GM18526 (cell line): Measurements from ENCODE around the gene CDC20.

Source experiments
- POLR2A ChIP-seq: IDR thresholded peaks from 3 replicates; pipeline ENCODE4 v1.6.1; 2011; ENCODE audit not compliant: insufficient read length; ENCODE audit errors: extremely low read depth

The CDC20 gene

DNA sequence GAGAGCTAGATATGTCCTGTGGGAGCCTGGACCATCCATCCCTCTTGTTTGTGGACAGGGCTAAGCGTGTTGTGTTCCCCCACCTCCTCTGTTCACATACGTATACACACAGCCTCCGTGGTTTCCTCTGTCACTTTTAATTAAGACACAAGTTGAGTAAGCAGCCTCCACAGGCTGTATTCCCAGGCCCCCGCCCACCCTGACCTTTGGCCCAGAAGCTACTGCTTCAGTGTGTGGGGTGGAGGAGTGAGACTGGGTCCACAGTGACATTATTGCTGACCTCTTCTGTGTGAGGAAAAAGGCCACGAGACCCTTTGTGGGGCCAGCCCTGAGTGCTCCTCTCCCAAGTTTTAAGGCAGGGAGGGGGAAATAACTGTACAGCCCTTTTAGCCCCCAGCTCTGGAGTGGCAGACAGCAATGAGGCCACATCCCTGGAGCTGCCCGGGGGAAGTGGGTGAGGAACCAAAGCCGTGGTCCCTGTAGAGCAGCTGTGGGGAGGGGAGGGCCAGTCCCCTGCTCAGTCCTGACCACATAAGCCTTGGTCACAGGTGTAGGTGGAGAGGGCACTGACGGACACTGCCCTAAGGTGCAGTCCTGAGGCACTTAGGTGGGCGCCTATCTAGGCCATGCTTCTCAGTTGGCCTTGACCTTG is 4.6 kb downstream of the CDC20 start:
- no peak for TF ChIP-seq POLR2A

DNA sequence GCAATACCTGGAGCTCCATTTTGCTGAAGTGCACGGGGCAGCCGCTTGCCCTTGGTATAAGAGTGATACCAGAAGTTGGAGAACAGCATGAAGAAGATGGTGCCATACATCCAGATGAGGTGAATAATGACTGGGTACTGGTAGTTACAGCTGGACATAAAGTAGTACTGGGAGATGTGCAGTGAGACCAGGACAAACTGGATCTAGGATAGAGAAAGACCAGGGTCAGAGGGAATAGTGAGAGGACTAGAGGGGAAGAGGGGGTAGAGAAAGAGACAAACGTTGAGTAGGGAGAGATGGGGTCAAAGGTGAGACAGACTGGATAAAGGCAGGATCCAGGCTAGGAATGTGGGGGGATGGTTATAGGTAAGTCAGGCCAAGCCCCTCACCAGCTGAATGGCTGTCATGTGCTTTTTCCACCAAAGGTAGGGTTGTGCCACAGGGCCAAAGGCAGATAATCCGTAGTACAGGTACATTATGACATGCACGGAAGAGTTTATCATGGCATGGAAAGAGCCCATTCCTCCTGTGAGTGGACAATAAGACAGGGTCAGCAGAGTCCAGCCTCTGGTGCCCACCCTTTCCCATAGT is 5.2 kb downstream of the CDC20 start:
- TF ChIP-seq POLR2A = no peak

DNA sequence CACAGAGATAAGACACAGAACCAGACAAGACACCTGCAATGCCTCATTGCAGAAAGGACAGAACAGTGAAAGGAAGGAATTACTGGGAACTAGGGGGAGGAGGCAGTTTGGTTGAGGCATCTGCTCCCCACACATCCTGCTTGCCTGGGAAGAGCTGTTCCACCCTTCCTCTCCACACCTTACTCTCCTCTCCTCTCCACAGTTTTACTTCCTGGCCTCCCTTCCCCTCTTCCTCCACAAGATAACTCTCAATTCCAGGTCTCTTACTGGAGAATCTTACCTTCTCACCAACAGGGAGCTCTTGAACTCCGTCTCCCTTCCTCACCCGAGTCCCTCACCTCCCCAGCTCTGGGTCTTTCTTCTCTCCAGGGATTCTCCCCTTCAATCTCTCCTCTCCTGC is 6.9 kb downstream of the CDC20 start:
- TF ChIP-seq POLR2A = no peak

DNA sequence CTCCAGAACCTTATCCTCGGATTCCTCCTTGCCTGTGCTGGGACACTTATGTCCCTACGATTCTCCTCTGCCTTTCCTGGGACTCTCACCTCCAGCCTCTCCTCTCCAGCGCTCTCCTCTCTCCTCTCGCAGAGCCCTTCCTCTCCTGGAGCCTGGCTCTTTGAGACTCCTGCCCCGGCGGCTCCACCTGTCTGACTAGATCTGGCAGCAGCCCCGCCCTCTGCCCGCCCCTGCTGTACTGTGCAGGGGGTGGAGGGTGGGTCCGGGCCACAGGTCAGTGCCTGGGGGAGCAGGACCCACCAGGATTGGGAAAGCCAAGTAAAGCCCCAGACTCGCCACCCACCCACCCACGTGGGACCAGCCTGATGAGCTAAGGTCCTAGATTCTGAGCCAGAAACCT is 7.4 kb downstream of the CDC20 start:
- TF ChIP-seq POLR2A = no peak

DNA sequence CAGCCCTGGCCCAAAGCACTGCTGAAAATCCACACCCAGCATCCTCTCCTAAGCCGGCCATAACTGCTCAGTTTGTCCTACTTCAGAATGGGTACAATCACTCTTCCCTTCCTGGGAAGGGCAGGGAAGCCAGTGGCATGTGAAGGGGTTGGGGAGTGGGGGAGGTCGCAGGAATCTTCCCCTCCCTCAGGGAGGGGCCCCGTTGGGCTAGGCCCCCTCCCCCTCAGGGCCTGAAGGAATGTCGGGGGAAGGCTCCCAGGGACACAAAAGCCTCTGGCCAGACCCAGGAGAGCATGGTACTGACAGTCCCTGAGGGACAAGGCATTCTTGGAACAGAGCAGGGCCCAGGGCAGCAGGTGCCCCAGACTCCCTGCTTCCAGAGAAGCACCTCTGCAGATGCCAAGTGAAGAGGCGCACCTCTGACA is 7.8 kb downstream of the CDC20 start:
- no peak for TF ChIP-seq POLR2A

DNA sequence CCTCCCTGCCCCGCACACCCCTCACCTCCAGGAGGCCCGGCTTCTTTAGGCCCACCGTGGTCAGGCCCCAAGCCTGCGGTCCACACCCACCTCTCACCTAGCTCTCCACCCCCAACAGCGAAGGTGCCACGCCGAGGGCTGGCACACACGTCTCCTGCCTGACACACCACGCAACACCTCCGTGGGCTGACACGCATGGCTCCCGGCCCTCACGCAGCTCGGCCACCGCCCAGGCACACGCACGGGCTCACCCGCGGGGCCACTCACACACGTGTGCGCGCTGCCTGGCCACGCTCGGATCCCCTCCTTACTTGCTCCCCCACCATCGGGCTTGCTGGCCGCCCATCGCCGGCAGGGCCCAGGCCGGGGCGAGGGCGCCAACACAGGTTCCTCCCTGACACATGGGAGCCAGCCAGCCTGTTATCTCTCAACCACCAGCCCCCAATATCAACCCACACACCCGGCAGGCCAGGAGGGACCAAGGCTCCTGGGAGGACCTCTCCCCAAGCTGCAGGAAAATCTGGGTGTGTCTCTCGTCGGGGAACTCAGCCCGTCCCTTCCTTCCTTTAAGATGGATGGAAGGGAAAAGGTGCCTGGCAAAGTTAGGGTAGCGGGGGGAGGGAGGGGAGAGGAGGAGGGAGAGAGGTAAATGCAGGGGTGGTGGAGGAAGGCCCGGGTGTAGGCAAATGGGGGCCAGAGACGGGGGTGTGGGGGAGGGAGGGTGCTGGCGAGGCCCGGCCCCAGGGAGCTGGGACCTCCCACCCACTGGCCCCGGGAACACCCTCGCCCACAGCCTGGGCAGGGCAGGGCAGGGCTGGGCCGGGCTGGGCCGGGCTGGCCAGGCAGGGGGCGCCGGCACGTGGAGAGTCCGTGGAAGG is 8.5 kb downstream of the CDC20 start:
- TF ChIP-seq POLR2A = no peak

DNA sequence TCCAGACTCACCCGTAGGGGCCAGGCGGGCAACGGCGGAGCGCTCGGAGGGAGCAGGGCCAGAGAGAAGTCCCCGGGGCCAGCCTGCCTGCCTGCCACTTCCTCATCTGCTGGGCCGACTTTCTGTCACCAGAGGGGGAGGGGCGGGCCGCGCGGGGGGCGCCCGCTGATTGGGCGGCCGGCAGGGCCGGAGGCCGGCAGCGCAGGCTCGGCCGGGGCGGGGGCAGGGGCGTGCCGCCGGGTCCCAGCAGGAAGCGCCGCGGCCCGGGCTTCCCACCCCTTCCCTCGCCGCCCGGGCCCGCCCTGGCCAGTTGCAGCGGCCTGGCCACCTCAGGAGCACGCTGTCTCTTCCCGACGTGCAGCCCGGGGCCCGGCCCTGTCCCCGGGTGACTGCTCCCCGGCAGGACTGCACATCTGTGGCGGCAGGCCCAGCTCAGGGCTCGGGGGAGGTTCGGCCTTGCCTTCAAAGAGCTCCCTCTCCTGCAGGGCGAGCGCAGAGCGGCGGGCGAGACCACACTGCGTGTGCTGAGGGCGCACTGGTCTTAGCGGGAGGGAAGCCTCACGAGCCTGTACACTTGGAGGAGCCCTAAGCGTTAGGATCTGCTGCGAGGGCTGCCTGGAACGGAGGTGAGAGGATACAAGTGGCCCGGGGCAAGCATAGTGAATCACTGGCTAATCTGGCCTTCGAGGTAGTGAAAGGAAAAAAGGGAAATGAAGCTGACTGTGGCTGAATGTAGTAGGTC is 9.3 kb downstream of the CDC20 start, which contains the start of gene ELOVL1:
Gene ELOVL1 (minus strand): TSS at position 108 of the 742 bp plus-strand sequence. CDS start 2,402 bp downstream, outside the sequence.
- TF ChIP-seq POLR2A = peak; percentile 89

DNA sequence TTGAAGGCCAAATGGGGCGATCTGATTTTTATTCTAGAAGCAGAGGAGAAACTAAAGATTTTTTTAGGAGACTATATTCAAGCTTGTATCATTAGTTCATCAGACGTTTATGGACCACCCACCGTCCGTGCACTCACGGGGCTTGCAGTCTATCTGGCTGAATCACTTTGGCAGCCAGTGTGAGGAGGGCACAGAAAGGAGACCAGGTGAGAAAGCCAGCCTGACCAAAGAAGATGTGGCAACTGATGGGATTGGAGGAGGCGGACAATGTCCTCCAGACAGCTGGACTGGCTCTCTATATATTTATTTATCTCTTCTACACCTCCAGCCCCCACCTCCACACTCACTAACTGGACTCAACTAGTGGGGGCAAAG is 9.9 kb downstream of the CDC20 start:
- TF ChIP-seq POLR2A = no peak

DNA sequence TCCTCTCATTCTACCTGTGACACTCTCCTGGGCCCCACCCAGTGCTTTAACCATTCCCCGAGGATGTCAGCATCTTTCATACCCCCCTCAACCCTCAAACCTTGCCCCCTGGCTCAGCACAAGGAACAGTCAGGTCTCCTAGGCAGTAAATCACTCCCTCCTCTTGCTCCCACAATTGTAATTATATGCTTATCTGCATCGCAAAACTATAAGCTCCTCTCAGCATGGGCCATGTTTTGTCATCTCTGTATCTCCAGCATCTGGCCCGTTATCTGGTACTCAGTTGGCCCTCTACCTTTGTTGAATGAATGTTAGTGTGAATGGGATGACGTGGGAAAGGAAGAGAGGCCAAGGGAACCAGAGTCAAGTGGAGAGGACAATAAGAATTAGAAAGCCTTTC is 11.8 kb downstream of the CDC20 start:
- no peak for TF ChIP-seq POLR2A

DNA sequence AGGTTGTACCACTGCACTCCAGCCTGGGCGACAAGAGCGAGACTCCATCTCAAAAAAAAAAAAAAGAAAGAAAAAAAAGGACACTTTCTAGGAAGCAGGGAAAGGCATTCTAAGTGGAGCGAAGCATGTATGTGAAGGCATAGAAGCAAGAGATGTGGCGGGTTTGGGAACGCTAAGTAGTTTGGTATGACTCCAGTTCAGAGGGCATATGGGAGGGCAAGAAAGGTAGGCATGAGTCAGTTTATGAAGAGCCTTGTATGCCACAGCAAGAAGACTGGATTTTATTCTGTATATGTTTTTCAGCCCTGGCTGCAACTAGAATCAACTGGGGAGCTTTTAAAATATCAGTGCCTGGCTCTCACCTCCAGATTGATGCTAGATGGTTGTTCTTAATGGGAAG is 13.4 kb downstream of the CDC20 start:
- no peak for TF ChIP-seq POLR2A

DNA sequence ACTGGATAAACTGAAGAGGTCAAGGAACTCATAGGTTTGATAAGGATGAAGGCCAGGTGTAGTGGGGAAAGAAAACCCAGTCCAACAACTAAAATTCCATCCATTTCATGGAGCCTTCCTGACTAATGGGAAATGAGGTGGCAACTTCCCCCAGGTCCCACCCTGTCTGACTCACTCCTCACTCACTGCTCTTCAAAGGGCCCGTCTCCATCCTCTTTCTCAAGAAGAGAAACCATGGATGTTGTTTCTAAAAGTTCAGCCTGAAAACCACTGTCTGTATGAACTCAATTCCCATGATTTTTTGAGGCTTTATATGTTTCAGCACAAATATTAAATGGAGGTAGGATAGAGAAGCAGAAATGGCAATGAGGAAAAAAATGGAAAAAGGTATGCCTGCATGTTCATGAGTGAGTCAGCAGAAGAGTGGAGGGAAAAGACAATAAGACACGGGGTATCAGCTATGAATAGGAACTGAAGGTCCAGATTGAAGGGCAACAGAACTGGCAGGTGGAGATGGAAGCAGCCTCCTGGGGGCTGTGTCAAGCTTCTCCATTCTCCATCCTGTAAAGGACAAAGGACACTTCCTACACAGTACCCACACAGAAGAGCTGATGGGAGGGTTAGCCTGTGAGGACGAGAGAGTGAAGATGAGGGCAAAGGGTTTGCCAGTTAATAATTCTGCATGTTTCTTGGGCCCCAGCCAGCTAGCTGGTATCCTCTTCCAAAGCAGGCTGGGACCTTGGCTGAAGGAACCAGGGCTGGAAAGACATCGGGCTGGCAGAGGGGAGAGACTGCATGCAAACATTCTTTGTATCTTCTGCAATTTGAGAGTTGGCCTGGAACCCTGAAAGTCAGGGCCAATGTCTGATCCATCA is 14.5 kb downstream of the CDC20 start:
- no peak for TF ChIP-seq POLR2A

DNA sequence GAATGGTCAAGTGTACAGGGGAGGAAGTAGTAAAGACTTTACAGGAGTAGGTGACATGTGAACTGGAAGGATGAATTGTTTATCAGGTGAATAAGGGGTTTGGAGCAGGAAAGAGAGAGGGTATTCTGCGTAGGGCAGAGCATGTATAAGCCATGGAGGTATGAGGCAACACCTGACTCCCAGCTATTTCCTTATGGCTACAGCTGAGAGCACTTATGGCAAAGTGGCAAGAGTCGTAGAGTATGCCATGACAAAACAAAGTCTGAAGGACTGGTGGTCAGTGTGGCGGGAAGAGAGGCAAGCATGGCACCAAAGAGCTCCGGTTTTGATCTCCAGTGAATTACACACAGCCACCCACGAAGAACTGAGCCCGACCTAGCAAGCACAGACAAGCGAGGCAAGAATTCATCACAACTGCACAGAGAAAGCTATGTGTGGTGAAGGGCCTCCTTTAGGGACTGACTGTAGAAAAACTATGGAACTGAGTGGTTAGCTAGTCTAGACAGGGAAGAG is 18.0 kb downstream of the CDC20 start:
- TF ChIP-seq POLR2A = no peak

DNA sequence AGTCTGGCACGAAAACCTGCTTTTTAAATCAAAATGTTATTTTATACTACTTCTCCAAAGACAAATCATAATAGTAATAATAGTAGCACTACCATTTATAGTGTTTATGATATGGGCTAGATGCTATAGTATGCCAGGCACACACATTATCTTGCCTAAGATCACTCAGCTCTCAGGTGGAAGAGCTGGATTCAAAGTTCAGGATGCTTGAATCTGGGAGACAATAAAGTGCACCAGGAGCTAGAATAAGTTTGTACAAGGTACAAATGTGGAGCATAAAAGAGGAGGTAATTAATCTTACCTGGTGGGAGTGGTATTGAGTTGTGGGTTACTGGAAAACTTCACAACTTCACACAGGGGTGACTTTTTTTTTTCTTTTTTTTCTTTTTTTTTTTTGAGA is 19.1 kb downstream of the CDC20 start:
- TF ChIP-seq POLR2A = no peak

DNA sequence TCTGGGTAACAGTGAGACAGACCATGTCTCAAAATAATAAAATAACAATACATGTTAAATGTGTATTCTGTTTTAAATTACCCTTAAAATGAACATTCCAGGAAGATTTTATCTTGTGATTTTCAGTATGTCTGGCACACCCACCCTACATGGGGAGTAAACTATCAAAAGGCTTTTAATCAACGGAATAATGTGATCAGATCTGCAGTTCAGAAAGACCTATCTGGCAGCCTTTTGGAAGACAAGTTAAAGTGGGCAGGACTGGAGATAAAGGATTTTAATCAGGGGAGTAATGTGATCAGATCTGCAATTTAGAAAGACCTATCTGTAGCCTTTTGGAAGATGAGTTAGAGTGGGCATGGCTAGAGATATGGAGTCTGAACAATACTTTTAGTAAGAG is 20.7 kb downstream of the CDC20 start:
- TF ChIP-seq POLR2A = no peak
